ENCODE results near the gene PLAC9.

The PLAC9 gene

DNA sequence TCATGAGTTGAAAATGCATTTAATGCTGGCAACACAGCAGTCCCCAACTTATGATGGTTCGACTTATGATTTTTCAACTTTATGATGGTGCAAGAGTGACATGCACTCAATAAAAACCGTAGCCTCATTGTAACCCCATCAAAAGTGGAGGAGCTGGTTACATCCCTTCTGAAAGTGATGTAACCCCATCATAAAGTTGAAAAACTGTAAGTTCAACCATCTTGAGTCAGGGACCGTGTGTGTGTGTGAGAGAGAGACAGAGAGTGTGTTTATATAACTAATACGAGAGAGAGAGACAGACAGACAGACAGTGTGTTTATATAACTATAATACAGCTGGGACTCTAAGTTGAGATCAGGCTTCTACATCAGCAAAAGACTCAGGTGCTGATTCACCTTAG is 51.8 kb downstream of the PLAC9 start:
- no peak for DNase-seq (ENCODE audit: low read depth in 3 of 3)

- DNase-seq (ENCODE audit: low read depth in 3 of 3): no peak
These were observed 53.2 kb downstream of the PLAC9 start for GRCh38 chr10:80185578-80186299.

- peak in 2 of 3 donors; percentile 31 to 59 for DNase-seq (ENCODE audit: low read depth in 3 of 3)
These were observed 54.0 kb downstream of the PLAC9 start for GRCh38 chr10:80186364-80187012.

- no peak for DNase-seq (ENCODE audit: low read depth in 3 of 3)
These were observed 54.5 kb downstream of the PLAC9 start for GRCh38 chr10:80187060-80187459.

- peak in 2 of 3 donors; percentile 30 to 47 for DNase-seq (ENCODE audit: low read depth in 3 of 3)
These were observed 55.2 kb downstream of the PLAC9 start for GRCh38 chr10:80187465-80188409.

GRCh38 chr10:80188713-80189112 is 56.2 kb downstream of the PLAC9 start:
- no peak for DNase-seq (ENCODE audit: low read depth in 3 of 3)

- no peak for DNase-seq (ENCODE audit: low read depth in 3 of 3)
These were observed 59.2 kb downstream of the PLAC9 start for GRCh38 chr10:80191589-80192270.

DNA sequence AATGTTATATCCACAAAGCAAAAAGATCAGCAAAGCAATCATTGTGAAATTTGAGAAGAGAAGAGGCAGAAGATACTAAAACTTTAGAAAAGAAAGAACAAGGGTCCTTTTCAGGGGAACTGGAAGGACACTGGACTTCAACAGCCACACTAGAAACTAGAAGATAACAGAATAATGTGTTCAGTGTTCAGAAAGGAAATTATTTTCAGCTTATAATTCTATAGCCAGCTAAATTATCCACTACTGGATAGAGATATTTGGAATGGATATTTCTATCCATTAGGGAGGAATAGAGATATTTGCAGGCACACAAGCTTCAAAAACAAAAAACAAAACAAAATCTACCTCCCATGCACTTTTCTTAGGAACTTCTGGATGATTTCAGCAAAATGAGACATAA is 60.0 kb downstream of the PLAC9 start:
- DNase-seq (ENCODE audit: low read depth in 3 of 3): no peak

DNA sequence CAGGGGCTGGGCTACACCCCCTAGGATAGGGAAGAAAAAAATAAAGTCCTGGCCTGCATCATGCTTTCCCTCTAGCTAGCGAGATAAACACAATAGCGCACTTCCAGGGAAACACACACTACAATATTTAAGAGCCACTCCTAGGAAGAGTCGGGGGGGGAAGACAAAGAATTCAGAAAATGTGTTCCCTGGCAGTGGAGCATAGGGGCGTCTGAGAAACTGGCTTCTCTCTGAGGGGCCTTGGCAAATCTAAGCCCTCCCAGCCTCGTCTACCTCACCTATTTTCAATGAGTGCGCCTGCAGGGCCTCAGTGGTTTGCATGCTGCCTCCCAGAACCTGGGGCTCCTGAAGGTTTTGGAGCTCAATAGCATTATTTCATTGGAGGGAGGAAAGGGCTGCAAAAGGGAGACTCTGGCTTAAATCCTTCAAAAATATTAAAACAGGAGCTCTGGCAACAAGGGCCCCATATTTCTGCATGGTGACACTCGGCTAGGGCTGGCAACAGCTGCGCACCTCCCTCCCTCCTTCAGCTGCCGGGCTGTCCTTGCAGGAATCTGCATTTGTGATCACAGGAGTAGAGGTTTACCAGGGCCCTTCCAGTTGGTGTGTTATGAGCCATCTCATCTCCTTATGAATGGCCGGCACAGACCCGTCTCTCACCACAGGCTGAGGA is 62.0 kb downstream of the PLAC9 start:
- no peak for DNase-seq (ENCODE audit: low read depth in 3 of 3)
